Stimulated activated CD4-positive, alpha-beta T cell treated with anti-CD3 and anti-CD28 coated beads, Interleukin-4, amount 100 ng/mL, for 4 hours (primary cell): ENCODE data around the gene KIAA1671.

Experiments
- DNase-seq, 2 experiments: peaks; one replicate each; pipeline ENCODE4 v3.0.0-alpha.2; 2020

Gene KIAA1671

DNA sequence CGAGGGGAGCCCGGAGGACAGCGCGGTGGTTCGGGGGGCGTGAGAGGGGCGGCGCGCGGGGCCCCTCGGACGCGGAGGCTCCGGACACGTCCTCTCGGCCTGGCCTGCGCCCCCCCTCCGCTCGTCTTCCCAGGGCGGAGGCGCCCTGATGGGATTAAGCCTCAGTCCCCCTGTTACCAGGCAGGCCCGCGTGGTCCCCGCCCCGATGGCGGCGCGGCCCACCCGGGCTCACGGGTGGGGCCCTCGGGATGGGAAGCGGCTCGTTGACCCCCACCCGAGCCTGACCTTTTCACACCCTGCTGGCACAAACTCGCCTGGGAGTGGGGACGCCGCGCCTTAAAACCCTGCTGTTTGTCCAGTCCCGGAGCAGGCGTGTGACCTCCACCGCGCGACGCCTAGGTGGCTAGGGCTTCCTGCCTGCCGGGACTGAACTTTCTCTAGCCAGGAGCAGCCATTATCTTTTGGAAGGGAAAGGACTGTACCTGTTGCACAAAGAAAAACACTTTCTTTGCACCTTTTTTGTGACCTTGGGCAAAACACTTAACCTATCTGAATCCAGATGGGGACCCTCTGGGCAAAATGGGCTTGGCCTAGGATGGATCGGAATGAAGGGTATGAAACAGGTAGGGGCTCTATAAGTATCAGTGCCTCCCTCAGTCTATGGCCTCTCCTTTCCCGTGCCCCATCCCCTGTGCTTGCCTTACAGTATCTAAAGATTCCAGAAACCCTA lies 1.0 kb downstream of the KIAA1671 start:
- no peak for DNase-seq

DNA sequence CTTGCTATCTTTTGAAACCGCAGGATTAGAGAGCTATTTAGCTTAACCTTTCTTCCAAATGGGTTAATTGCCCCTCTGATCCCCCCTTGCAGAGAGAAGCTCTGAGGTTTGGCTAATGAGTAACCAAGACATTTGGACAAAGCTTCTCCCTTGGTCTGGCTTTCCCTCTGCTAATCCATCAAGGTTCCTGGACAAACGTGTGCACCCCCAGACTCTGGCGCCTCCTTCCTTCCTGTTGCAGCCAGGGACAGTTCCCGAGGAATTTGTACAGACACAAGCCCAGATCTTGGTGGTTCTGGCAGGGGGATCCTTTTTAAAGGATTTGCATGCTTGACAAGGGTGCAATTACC lies 1.6 kb downstream of the KIAA1671 start:
- no peak for DNase-seq

DNA sequence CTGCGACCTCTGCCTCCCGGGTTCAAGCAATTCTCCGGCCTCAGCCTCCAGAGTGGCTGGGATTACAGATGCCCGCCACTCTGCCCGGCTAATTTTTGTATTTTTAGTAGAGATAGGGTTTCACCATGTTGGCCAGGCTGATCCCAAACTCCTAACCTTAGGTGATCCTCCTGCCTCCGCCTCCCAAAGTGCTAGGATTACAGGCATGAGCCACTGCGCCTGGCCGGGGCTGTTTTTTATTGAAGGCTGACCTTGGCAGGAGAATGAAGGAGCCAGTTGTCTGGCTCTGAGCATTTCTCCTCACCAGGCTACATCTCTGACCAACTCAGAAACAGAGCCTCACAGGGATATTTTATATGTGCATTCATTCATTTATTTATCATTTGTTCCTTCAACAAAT lies 2.3 kb downstream of the KIAA1671 start:
- no peak for DNase-seq

DNA sequence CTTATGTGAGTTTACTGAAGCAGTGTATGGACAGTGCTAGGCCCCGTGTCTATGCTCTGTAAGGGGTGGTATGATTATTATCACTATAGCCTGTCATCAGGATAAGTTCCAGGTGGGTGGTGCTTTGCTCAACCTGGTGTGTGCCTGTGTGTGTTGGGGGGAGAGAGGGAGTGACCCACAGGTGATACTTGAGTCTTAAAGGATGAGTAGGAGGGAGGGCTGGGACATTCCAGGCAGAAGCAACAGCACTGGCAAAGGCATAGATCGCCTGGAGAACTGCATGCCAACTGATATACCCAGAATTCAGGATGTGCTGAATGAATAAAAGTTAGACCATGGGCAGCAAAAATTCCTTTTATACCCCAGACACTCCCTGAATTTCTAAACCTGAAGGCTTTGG lies 4.5 kb downstream of the KIAA1671 start:
- DNase-seq: no peak

DNA sequence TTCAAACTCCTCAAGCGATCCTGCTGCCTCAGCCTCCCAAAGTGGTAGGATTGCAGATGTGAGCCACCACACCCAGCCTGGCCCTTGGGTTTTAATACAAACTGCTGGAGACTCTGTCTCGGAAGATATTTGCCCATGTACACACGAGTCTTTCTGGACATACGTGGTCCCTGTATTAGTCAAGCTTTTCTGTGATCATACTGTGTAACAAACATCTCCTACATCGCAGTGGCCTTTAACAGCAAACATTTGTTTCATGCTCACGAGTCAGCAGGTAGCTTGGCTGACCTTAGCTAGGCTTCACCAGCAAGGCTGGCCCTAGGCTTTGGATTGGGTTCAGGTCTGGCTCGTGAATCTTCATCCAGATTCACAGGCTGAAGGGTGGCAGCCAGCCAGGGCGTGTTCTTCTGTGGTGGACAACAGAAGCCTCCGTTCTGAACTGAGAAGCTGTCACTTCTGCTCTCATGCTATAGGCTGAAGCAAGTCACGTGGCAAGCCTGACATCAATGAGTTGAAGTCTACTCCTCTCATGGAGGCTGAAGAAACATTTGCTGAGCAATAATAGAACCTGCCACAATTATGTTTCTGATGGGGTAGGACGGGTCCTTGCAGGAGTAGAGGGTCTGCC lies 8.8 kb downstream of the KIAA1671 start:
- DNase-seq: no peak

DNA sequence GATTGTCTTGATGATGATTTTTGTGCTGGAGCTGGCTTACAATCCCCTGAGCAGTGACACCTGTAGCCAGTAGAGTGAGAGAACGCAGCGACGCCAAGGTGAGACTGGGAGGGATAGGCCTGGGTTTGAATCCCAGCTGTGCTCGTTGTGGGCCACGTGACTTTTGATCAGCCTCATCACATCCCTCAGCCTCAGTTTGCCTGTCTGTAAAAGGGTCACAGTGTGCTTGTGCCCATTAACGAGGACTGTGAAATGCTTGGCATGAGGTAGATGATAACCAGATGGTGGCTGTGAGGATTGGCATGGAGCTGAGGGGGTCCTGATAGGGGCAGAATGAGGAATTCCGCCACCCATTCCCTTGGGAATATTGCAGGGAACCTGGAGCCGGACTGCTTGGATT lies 9.6 kb downstream of the KIAA1671 start:
- no peak for DNase-seq

DNA sequence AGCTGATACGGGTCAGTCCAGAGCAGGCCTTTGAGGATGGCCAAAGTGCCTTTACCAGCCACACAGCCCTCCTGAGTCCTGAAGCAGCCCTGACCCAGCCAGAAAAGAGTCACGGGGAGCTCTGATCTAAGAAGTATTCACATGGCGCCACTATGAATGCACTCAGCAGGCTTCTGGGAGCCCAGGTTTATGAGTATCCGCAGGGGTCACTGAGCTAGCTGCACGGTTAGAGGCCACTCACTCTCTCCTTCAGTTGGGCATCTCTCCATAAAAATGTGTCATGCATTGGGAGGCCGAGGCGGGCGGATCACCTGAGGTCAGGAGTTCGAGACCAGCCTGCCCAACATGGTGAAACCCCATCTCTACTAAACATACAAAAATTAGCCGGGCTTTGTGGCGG lies 10.3 kb downstream of the KIAA1671 start:
- DNase-seq: no peak

DNA sequence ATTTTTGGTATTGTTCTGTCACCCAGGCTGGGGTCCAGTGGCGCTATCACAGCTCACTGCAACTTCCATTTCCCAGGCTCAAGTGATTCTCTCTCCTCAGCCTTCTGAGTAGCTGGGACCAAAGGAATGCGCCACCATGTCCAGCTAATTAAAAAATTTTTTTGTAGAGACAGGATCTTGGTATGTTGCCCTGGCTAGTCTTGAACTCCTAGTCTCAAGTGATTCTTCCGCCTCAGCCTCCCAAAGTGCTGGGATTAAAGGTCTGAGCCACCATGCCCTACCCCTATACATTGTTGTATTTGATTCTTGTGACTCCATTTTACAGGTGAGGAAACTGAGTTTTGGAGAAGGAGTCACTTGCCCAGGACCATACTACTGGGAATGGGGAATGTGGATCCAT lies 11.9 kb downstream of the KIAA1671 start:
- no peak for DNase-seq

DNA sequence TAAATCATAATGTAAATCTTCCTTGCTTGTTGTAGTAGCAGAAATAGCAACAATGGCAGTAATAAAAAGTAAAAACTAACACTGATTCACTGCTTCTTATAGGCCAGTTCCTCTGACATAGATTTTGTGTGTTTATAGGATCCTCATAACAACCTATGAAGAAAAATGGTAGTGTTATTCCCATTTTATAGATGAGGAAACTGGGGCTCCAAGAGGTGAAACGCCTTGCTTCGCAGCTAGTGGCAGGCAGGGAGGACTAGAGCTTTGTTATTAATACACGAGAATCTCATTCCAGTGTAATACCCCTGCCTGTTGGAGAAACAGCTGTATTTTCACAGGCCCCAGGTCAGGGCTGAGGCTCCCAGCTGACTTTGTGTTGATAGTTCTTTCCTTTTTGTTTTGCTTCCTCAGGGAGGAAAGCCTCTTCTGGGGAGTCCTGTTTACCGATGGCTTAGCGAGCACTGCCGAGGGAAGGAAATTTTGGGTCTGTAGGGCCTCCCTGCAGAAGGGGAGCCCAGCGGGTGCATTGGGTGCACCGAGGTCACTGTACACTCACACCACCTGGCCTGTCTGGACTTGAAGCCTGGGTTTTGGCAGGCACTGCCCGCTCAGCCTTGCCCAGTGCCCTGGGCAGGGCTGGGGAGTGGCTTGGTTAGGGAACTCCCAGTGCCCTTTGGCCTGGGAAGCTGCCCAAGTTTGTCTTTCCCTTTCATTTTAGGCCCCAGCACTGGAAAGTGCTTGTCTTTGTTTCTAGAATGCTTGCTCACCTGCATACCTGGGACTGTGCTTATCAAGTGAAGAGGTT lies 13.5 kb downstream of the KIAA1671 start:
- no peak for DNase-seq

DNA sequence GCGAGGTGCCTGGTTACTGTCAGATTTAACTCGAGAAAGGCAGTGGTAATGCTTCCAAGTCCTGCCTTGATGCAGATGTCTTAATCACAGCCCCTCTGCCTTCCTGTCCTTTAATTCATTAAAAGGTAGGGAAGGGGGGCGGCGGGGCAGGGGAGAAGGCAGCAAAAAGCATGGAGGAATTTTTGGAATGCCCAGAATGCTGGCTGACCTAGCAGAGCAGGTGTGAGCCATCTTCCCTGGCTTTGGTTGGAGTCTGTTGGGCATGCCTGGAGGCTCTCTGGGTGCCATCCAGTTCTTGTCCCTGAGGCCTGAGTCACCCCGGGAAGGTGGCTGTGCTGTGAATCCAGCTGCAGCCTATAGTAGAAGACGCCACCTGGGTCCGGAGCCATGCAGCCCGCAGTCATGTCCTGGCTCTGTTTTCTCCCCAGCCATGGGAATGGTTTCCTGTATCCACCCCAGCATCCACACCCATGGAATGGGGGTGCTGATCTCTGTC lies 15.6 kb downstream of the KIAA1671 start:
- no peak for DNase-seq

DNA sequence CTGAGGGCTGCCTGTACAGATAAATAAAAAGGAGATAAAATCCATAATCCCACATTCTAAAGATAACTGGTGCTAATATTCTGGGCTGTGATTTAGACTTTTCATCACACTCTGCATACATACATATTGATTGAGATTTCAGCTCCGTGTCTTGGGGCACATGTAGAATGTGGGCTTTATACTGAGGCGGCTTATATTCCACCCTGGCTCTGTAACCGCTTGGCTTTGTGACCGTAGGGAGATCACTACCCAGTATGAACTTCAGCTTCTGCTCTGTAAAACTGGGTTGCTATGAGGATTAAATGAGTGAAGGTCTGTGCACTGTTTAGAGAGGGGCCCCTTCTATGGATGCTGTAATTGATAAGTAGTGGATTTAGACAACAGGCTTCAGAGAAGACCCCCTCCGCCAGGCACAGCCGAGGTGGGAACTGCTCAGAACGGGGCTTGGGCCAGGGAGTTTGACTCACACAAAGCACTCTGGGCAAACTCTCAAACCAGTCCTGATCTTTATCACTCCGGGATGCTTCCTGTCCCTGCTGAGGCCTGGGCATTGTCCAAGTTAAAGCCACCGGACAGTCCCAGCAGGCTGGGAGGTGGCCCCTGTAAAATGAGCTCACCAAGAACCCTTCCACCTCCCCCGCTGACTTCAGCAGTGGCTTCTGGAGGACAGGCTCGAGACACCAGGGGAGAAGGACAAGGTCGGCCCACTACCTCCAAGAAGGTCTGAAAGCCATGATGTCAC lies 17.2 kb downstream of the KIAA1671 start:
- DNase-seq: no peak

DNA sequence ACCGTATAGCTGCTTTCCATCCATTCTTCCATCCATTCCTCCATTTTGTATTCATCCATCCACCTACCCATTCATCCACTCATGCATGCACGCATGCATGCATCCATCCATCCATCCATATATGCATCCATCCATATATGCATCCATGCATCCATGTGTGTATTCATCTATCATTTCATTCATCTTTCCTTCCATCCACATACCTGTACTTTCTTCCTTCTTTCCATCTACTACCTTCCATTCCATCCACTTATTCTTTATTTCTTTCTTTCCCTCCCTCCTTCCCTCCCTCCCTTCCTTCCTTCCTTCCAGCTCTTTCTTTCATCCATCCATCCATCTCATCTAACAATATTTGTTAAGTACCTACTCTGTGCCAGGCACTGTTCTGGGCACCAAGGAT lies 19.9 kb downstream of the KIAA1671 start:
- no peak for DNase-seq

DNA sequence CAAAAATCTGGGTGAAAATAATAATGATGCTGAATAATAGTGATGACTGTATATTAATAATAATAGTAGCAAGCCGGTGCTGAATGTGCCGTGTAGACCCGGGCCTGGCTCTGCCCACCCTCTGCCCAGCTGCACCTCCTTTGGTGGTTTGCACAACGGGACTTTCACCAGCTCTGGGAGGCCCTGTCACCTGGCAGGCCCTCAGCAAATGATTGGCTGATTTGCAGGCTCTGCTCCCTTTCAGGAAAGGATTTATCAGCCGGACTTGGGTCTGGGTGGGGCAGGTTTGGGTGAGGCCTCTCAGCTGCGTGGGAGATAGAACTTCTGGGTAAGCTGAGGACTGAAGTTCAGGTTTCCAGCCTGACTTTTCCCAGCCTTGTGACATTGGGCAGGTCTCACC lies 21.4 kb downstream of the KIAA1671 start:
- DNase-seq: no peak

DNA sequence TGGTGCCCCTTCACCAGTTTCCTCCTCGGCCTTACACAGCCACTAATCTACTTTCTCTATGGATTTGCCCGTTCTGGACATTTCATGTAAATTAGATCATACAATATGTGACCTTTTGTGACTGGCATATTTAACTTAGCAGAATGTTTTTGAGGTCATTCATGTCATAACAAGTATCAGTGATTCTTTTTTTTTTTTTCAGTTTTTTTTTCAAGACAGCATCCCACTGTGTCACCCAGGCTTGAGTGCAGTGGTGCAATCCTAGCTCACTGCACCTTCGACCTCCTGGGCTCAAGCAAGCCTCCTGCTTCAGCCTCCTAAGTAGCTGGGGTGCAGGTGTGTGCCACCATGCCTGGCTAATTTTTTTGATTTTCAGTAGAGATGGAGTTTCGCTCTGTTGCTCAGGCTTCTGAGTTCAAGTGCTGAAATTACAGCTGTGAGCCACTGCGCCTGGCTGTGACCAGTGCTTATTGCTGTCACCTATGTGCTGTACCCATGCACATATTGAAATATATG lies 22.7 kb downstream of the KIAA1671 start:
- no peak for DNase-seq

DNA sequence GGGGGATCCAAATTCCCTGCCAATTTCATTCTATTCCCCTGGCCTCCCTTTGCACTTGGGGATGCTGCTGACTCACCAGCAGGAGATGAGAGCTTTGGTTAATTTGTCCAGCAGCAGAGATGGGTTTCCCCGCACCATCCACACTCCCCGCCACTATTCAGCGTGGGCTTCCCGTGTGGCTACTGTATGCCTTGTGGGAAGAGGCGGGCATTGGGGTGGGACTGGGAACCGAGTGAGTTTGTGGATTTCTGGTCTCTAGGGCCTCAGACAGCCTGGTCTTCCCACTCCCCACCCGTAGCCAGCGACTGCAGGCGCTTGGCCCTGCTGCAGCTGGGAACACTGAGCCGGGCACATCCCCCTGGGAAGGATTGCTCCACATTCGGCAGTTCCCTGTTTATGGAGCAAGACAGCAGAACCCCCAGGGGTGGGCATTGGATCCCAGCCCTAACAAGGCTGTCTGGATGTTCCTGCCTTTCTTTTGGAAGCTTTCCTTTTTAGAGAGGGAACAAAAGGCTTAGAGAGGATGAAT lies 23.4 kb downstream of the KIAA1671 start:
- DNase-seq: no peak

DNA sequence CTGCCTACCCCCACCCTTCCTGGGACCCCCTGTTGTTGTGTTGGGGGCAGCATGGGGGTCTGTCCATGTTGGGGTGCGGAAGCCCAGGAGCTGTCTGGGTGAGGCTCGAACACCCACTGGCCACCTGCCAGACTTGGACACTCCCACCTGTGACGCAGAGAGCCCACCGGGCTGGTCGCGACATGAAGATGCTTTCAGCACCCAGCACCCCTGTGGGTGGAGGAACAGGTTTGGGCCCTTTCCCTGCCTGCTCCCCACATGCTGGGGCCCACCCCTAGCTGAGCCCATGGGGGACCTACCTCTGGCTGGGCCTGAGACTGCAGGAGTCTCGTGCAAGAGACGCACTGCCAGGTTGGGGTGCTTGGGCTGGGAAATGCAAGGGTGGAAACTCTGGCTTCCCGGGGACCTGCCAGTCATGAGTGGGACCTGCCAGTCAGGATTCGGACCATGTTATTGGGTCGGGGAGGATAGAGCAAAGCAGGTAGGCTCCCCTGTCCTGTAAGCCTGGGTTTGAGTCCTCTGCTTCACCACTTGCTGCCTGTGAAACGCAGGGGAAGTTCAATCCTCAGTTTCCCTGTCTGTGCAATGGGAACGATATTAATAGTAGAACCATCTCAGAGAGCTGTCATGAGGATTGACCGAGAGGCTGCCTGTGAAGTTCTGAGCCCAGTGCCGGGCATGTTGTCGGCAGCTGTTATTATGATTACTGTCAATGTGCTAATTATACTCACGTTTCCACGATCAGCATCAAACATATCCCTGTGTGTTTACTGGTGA lies 24.1 kb downstream of the KIAA1671 start:
- DNase-seq: no peak

DNA sequence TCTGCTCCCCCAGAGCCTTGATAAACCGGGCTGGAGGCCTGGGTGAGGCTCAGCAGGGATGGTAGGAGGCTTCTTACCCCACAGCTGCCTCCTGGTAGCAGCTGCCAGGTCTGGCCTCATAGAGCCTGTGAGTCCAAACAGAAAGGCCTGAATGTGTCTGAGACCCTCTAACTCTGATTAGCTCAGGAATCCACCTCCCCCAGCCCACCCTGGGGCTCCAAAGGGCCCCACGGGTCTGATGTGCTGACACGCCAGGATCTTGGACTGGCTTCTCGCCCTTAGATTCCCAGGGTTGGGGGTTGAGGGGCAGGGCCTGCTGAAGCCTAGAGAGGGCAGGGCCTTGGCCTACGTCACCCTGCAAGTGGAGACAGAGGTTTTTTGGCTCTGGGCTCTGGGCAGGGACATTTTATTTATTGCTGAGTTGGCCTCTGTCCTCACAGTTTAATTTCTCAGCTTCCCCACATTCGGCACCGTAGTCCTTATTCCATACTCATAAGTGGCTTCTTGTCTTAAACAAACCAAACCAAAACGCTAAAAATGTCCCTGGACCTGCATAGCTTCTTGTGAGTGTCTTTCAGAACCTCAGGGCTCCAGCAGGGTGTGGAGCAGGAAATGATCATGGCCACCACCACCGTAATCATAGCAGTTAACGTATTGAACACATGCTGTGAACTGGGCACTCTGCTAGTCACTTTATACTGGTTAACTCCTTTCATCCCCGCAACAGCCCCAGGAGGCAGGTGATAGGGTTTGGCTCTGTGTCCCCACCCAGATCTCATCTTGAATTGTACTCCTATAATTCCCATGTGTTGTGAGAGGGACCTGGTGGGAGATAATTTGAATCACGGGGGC lies 25.1 kb downstream of the KIAA1671 start:
- DNase-seq: no peak

DNA sequence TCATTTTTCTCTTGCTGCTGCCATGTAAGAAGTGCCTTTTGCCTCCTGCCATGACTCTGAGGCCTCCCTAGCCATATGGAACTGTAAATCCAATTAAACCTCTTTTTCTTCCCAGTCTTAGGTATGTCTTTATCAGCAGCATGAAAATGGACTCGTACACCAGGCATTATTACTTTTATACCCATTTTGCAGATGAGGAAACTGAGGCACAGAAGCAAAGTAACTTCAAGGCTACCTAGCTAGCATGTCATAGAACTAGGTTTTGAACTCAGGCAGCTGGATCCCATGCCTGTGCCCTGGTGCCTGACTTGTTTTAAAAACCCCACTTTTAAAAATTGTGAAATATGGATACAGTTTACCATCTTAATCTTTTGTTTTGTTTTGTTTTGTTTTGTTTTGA lies 25.8 kb downstream of the KIAA1671 start:
- no peak for DNase-seq

DNA sequence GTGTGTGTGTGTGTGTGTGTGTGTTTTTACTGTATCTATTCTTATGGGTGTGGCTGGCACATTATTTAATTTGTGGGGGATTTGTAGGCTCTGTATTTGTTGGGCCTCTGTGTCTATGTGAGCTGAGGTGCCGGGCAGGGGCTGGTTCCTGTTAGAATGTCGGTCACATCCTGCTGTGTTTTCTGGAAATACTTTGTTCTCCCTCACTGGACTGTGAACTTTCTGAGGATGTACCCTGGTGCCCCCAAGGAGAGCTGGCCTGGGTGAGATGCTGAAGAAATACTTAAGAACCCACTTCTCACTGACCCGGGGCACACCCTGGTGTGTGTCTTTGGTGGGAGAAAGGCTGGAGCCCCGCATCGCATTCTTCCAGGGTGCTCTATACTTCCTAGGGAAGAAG lies 28.6 kb downstream of the KIAA1671 start:
- DNase-seq: no peak

DNA sequence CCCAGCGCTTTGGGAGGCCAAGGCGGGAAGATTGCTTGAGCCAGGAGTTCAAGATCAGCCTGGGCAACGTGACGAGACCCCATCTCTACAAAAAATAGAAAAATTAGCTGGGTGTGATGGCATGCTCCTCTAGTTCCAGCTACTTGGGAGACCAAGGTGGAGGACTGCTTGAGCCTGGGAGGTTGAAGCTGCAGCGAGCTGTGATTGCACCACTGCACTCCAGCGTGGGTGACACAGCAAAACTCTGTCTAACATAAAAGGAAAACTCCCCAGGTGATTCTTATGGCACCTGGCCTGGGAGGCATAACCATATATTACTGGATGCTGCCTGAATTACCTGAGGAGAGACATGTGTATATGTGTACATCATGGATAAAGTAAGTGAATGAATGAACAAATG lies 29.1 kb downstream of the KIAA1671 start:
- no peak for DNase-seq
